GM21723 (cell line): Measurements from ENCODE around the gene ZNF629.
A peak's percentile ranks its signal among the peaks of the same experiment; 100 is the strongest.

ENCODE experiments used
- ATAC-seq: cut with Tn5 transposase; IDR thresholded peaks from one replicate; pipeline ENCODE4 v1.9.1; 2021; ENCODE audit warnings: mild to moderate bottlenecking, moderate library complexity; ENCODE audit not compliant: unreplicated experiment

The ZNF629 gene

DNA sequence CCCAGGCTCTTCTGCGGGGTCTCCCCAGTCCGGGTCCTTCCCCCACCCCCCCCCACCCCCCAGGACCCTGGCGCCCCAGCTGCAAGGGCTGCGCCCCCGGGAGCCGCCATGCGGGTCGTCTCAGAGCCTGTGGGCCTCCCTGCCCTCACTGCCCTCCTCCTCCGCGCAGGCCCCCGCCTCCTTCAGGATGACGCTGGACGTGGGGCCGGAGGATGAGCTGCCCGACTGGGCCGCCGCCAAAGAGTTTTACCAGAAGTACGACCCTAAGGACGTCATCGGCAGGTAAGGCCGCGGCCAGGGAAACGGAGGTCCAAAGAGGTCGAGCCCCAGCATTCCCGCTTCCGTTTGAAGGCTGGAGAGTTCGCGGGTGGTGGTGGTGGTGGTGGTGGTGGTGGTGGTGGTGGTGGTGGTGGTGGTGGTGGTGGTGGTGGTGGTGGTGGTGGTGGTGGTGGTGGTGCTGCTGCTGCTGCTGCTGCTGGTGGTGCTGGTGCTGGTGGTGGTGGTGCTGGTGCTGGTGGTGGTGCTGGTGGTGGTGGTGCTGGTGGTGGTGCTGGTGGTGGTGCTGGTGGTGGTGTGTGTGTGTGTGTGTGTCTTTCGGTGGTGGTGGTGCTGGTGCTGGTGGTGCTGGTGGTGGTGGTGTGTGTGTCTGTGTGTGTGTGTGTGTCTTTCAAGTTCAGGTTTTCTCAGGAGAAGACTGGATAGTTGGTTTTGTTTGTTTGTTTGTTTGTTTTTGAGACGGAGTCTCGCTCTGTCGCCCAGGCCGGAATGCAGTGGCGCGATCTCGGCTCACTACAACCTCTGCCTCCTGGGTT lies 38.2 kb downstream of the ZNF629 start:
- peak; percentile 18 for ATAC-seq

- peak; percentile 95 for ATAC-seq
These were observed 39.0 kb downstream of the ZNF629 start, which contains the start of gene PHKG2 for GRCh38 chr16:30747799-30748633. PHKG2 (plus strand) TSS chr16:30748425; CDS start chr16:30748821, 396 bp downstream.

DNA sequence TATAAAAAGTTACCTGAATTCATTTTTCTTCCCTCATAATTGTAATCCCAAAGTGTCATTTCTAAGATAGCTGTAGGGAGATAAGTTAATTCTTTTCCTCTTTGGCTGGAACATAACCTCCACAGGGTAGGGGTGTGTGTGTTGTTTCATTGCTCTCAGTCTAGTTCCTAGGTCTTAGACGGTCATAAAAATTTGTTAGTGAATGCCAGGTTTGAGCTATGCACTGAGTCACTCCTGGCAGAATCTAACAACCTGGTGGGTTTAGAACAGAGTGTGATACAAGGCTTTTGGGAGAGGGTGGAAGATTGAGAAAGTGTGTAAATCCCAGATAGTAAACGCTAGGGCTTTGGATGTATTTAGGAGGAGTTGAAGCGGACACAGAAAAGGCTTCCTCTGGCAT lies 39.7 kb downstream of the ZNF629 start:
- ATAC-seq: no peak

GRCh38 chr16:30746638-30747175 lies 40.3 kb downstream of the ZNF629 start:
- no peak for ATAC-seq

GRCh38 chr16:30745082-30745481 lies 41.9 kb downstream of the ZNF629 start:
- ATAC-seq: no peak

- ATAC-seq: no peak
These were observed 42.8 kb downstream of the ZNF629 start for GRCh38 chr16:30744183-30744582.

DNA sequence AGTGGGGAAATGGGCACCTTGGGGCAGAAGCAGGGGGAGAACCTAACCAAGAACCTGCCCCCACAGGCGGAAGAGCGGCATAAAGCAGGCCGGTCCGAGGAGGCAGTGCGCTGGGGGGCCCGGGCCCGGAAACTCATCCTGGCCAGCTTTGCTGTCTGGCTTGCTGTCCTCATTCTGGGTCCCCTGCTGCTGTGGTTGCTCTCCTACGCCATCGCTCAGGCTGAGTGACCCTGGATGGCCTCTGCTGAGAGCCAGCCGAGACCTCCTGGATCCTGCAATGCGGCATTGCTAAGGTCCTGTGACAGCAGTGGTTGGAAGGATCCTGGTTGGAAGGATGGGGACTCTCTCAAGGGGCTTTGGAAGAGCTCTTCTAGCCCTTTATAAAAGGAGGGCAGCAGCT lies 43.3 kb downstream of the ZNF629 start:
- ATAC-seq: no peak

GRCh38 chr16:30741461-30741914 lies 45.5 kb downstream of the ZNF629 start:
- ATAC-seq: no peak

GRCh38 chr16:30740364-30741251 lies 46.4 kb downstream of the ZNF629 start:
- no peak for ATAC-seq

DNA sequence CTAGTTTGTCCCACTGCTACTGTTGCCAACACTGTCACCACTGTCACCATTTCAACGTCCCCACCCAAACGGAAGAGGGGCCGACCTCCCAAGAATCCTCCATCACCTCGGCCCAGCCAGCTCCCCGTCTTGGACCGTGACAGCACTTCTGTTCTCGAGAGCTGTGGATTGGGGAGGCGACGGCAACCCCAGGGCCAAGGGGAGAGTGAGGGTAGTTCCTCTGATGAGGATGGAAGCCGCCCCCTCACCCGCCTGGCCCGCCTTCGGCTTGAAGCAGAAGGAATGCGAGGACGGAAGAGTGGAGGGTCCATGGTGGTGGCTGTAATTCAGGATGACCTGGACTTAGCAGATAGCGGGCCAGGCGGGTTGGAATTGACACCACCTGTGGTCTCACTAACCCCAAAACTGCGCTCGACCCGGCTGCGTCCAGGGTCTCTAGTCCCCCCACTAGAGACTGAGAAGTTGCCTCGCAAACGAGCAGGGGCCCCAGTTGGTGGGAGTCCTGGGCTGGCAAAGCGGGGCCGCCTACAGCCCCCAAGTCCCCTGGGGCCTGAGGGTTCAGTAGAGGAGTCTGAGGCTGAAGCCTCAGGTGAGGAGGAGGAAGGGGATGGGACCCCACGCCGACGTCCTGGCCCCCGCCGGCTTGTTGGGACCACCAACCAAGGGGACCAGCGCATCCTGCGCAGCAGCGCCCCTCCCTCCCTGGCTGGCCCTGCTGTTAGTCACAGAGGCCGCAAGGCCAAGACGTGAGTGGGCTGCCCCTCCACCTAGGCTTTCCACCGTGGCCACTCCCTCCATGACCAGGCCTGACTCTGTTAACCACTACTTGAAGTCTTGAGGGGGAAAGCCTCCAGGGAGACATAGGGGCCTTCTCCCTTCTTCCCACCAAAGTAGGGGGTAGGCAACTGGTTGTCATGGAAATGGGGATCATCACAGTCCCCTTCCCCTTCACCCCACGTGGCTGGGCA lies 47.7 kb downstream of the ZNF629 start:
- ATAC-seq: no peak

- ATAC-seq: no peak
These were observed 49.0 kb downstream of the ZNF629 start for GRCh38 chr16:30737794-30738648.

GRCh38 chr16:30736995-30737793 lies 49.8 kb downstream of the ZNF629 start:
- no peak for ATAC-seq

DNA sequence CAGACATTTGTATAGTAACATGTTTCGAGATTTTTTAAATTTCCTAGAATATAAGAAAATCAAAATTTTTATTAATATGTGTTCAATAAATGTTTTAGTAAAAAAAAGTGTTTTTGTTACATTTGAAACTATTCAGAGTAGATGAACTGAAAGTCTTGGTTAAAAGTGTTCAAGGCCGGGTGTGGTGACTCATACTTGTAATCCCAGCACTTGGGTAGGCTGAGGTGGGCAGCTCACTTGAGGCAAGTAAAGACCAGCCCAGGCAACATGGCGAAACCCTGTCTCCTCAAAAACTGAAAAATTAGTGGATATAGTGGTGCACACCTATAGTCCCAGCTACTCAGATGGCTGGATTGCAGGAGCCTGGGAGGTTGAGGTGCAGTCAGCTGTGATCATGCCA lies 55.6 kb downstream of the ZNF629 start:
- no peak for ATAC-seq

- ATAC-seq: no peak
These were observed 57.9 kb downstream of the ZNF629 start for GRCh38 chr16:30728899-30729672.
